RWPE2 (cell line): Measurements from ENCODE around the gene RSPH6A.

Source experiments
- ATAC-seq: fragments of 200-7000 bp; cut with Tn5 transposase; 3 replicates; pipeline ENCODE4 v1.9.1; 2021; ENCODE audit warnings: low read depth
- DNase-seq: peaks from one replicate; pipeline ENCODE4 v3.0.0-alpha.2; 2020; ENCODE audit warnings: low spot score
- H3K27ac ChIP-seq: fragments of 450-650 bp; 2 replicates; pipeline ENCODE4 v1.5.1; 2017; ENCODE audit warnings: mild to moderate bottlenecking; ENCODE audit not compliant: poor library complexity, severe bottlenecking
- H3K27me3 ChIP-seq: fragments of 250-450 bp; sonication (Bioruptor Pico); 2 replicates; pipeline ENCODE4 v1.5.1; 2021; ENCODE audit warnings: mild to moderate bottlenecking, moderate library complexity; ENCODE audit not compliant: insufficient read depth, poor library complexity, severe bottlenecking
- H3K36me3 ChIP-seq: fragments of 250-450 bp; sonication (Bioruptor Pico); 2 replicates; pipeline ENCODE4 v1.5.1; 2020; ENCODE audit warnings: low read depth, mild to moderate bottlenecking, moderate library complexity
- H3K4me1 ChIP-seq: fragments of 250-450 bp; sonication (Bioruptor Pico); 2 replicates; pipeline ENCODE4 v1.5.1; 2021; ENCODE audit warnings: mild to moderate bottlenecking, moderate library complexity; ENCODE audit not compliant: insufficient read depth, poor library complexity, severe bottlenecking
- H3K4me3 ChIP-seq: fragments of 250-450 bp; sonication (Bioruptor Pico); 2 replicates; pipeline ENCODE4 v1.5.1; 2021; ENCODE audit warnings: mild to moderate bottlenecking, moderate library complexity; ENCODE audit not compliant: severe bottlenecking
- H3K9me3 ChIP-seq: fragments of 250-450 bp; sonication (Bioruptor Pico); 2 replicates; pipeline ENCODE4 v1.5.1; 2021; ENCODE audit warnings: mild to moderate bottlenecking, moderate library complexity; ENCODE audit not compliant: severe bottlenecking
- TF ChIP-seq, protein P1 (sequence below): fragments of 450-650 bp; IDR thresholded peaks from one replicate; pipeline ENCODE4 v1.5.1; 2017; ENCODE audit warnings: mild to moderate bottlenecking, moderate library complexity; ENCODE audit not compliant: poor library complexity, severe bottlenecking

Gene RSPH6A

DNA sequence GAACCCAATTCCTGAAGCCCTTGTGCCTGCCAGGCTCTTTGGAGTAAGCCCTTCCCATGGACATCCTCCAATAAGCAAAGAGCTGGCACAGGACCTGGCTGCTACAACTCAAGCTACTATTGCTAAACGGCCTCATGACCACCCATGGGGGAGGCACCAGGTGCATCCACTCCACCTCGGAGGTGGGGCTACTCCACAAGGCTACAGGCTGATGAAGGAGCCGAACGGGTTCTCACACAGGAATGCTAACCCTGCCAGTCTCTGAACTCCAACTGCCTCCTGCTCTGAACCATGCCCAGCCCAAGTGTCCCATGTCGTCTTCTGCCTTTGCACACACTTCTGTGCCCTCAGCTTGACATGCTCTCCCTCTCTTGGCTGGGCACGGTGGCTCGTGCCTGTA, 37.9 kb upstream of the RSPH6A start:
- Histone ChIP-seq H3K4me3 (no peak overlapping the region), H3K4me1 (no peaks in the 10 kb centered on the region), H3K9me3 (no peaks in the 10 kb centered on the region), H3K27me3 (no peaks in the 10 kb centered on the region), H3K27ac (no peak overlapping the region), H3K36me3 (peaks cover 74% of the 10 kb centered on the region)
- TF ChIP-seq, protein P1, sequence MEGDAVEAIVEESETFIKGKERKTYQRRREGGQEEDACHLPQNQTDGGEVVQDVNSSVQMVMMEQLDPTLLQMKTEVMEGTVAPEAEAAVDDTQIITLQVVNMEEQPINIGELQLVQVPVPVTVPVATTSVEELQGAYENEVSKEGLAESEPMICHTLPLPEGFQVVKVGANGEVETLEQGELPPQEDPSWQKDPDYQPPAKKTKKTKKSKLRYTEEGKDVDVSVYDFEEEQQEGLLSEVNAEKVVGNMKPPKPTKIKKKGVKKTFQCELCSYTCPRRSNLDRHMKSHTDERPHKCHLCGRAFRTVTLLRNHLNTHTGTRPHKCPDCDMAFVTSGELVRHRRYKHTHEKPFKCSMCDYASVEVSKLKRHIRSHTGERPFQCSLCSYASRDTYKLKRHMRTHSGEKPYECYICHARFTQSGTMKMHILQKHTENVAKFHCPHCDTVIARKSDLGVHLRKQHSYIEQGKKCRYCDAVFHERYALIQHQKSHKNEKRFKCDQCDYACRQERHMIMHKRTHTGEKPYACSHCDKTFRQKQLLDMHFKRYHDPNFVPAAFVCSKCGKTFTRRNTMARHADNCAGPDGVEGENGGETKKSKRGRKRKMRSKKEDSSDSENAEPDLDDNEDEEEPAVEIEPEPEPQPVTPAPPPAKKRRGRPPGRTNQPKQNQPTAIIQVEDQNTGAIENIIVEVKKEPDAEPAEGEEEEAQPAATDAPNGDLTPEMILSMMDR, result no peak
- ATAC-seq (no peak), DNase-seq (no peak)

DNA sequence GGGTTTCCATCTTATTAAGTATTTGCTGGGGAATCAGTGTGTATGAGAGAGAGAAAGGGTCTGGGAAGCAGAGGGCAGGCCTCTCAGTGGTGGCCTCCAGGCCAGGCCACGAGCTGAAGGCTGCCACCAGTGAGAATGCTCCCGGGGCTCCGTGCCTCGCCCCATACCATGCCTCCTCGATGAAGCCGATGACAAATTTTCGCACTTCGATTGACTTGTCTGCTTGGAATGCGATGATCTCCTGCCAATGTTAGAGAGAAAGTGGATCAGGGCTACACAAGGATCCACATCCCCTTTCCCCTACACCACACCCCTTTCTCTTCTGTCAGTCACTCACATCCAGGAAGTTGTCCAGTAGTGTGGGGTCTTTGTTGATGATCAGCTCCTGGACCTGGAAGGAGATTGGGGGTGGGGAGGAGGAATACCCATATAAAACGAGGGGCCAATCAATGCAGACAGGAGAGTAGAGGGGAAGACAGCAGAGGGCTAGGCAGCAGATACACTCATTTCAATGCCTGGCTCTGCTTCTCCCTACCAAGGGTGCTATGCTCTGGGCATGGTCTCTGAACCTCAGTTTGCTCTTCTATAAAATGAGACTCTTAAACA, 37.1 kb upstream of the RSPH6A start:
- no peaks in the 10 kb centered on the region for H3K9me3 ChIP-seq
- no peak for DNase-seq
- TF ChIP-seq, protein P1, result no peak
- no peaks in the 10 kb centered on the region for H3K27me3 ChIP-seq
- H3K27ac ChIP-seq, result no peak overlapping the region
- no peak overlapping the region for H3K4me3 ChIP-seq
- peaks cover 81% of the 10 kb centered on the region for H3K36me3 ChIP-seq
- no peaks in the 10 kb centered on the region for H3K4me1 ChIP-seq
- peak; percentile 47; the same call in 2 of the 3 replicates for ATAC-seq

DNA sequence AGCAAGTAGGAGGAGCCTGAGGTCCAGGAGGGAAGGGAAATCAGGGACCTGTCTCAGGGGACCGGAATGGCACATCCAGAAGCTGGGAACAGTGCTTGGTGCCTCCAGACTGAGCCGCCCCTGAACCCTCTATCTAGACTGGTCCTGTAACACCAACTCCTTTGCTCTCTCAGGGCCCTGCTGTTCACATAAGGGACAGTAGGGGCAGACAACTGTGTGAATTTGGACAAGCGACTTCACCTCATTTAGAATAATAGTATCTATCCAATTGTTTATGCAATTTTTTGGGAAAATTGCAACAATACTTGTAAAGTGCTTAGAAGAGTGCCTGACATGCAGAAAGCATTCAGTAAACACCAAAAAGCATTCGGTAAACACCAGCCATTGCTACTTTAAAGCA, 33.8 kb upstream of the RSPH6A start:
- H3K27me3 ChIP-seq, result no peaks in the 10 kb centered on the region
- TF ChIP-seq, protein P1, result no peak
- H3K36me3 ChIP-seq, result peaks cover 94% of the 10 kb centered on the region
- H3K9me3 ChIP-seq, result no peaks in the 10 kb centered on the region
- ATAC-seq (peak; percentile 52; the same call in 1 of the 3 replicates), DNase-seq (no peak)
- H3K27ac ChIP-seq, result no peak overlapping the region
- H3K4me1 ChIP-seq, result no peaks in the 10 kb centered on the region
- H3K4me3 ChIP-seq, result no peak overlapping the region

DNA sequence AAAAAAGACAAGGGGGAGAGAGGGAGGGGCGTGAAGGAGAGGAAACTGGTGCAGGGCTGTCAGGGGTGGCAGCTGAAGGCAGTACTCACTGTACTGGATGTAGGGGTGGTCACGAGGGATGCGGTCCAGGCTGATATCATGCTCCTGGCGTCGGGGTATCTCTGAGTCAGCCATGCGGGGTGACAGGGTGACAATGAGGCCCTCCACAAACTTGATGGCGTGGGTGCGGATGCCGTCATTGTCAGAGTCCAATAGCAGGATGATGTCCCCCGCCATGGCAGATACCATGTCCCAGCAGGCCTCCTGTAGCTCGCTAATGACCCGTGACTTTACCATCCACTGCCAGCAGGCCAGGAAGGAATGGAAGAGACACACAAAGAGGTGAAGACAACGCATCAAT, 32.6 kb upstream of the RSPH6A start:
- Histone ChIP-seq H3K27me3 (no peaks in the 10 kb centered on the region), H3K36me3 (peaks cover 95% of the 10 kb centered on the region)
- ATAC-seq, result no peak

DNA sequence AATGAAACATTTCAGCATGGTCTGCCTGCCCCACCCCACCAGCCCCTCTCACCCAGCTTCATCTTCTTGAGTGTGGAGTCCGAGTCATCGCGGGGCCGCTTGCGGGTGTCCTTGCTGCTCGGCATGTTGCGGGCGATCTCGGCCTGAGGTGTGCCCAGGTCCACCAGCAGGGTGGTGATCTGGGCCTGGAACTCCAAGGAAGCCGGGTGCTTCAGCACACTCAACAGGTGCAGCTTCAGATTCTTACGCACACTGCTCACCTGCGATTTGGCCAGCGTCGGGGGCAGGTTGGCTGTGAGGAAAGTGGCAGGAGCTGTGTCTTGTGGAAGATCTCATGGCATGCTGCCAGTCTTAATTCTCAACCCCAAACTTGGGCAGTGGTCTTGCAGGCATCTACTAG, 27.1 kb upstream of the RSPH6A start:
- ATAC-seq (no peak), DNase-seq (no peak)
- H3K27me3 ChIP-seq, result no peaks in the 10 kb centered on the region
- H3K4me3 ChIP-seq, result no peak overlapping the region
- TF ChIP-seq, protein P1, result no peak
- H3K9me3 ChIP-seq, result no peaks in the 10 kb centered on the region
- H3K4me1 ChIP-seq, result no peaks in the 10 kb centered on the region
- no peak overlapping the region for H3K27ac ChIP-seq
- H3K36me3 ChIP-seq, result peaks cover 93% of the 10 kb centered on the region

More for the DNA sequence above, 32.6 kb upstream of the RSPH6A start:
- no peak for DNase-seq
- Histone ChIP-seq H3K4me1 (no peaks in the 10 kb centered on the region), H3K9me3 (no peaks in the 10 kb centered on the region), H3K27ac (no peak overlapping the region), H3K4me3 (no peak overlapping the region)
- TF ChIP-seq, protein P1, result no peak
